Testis (tissue), 3 donors: ENCODE data around the gene HOXD10. TPM values are rescaled to one million over a fixed set of nuclear protein-coding genes. Genes with fewer than 3 reads are reported as not detected.

ENCODE experiments used
- DNase-seq: peaks from one replicate; pipeline ENCODE4 v3.0.0-alpha.2; 2019
- H3K27ac ChIP-seq, 2 donors: fragments of 200-600 bp; sonication (generic); one replicate each; pipeline ENCODE4 v1.5.1; 2019
- H3K27me3 ChIP-seq: fragments of 200-600 bp; sonication (generic); one replicate; pipeline ENCODE4 v1.5.1; 2019
- H3K36me3 ChIP-seq: fragments of 200-600 bp; sonication (generic); one replicate; pipeline ENCODE4 v1.5.1; 2017; ENCODE audit warnings: low read depth; ENCODE audit errors: missing control alignments
- H3K4me1 ChIP-seq: fragments of 200-600 bp; sonication (generic); one replicate; pipeline ENCODE4 v1.5.1; 2019
- H3K4me3 ChIP-seq, 2 donors: fragments of 200-600 bp; sonication (generic); one replicate each; pipeline ENCODE4 v1.5.1; 2017 to 2019
- H3K9me3 ChIP-seq: fragments of 200-600 bp; sonication (generic); one replicate; pipeline ENCODE4 v1.5.1; 2017
- POLR2A ChIP-seq: fragments of 450-650 bp; IDR thresholded peaks from one replicate; pipeline ENCODE4 v1.6.1; 2017; ENCODE audit warnings: antibody characterized with exemption, mild to moderate bottlenecking, moderate library complexity
- WGBS, 2 donors: methylation state at CpG; one replicate each; pipeline ENCODE4 v1.1.5; 2018; 5-methylcytosine and 5-hydroxymethylcytosine counted together
- intact Hi-C: fragments of 100-400 bp; cut with DNase I; formaldehyde crosslinking; loops from one replicate; pipeline ENCODE4 v1.15.1; 2023; ENCODE audit warnings: low total_unique reads
- polyA plus RNA-seq: library from polyadenylated mRNA; stranded (reverse); fragments of 350-450 nt; fragmentation: Illumina TruSeq; extraction: RNeasy Lipid Tissue Mini Kit (QIAGEN cat#74804); gene quantifications from one replicate; pipeline ENCODE4 v1.2.3, GENCODE V29; 2014; ENCODE audit warnings: low read depth, low replicate concordance; ENCODE audit not compliant: insufficient read depth
- total RNA-seq, 2 donors: library from RNA; depleted of rRNA; stranded (reverse); fragments of >200 nt; gene quantifications; one replicate each; pipeline ENCODE4 v1.2.3, GENCODE V29; 2016
- TF ChIP-seq, protein P1 (sequence below), 3 experiments: fragments of 450-650 bp in 2 of 3; fragments of 200-600 bp in 1 of 3; sonication (generic) in 1 of 3; IDR thresholded peaks; one replicate each; pipeline ENCODE4 v1.5.1; 2016 to 2019; ENCODE audit warnings: antibody characterized with exemption in 3 of 3, mild to moderate bottlenecking in 2 of 3, moderate library complexity in 1 of 3

HOXD10 gene
- total and polyA plus RNA-seq, 3 donors from 2014 or later: 0.92 to 3.3 (median 2.7) TPM

DNA sequence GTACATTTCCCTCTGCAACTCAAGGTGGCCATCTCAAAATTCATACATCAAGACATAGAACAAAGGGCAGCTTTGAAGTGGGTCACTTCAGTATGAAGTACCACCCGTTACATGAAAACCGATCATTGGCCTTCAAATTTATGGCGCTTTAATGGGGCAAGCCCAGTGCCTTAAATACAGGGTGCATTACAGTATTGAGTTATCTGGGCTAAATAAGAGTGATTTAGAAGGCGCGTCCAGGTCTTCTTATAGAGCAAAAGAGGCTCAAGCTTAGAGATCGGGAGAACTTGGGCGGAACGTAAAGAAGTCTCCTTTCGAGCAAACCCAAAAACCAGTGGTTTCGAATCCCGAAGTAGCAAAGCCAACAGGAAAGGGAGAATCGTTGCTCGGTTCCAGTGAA is 47.6 kb downstream of the HOXD10 start:
- DNase-seq: no peak
- no peak for TF ChIP-seq POLR2A
- TF ChIP-seq, protein P1, sequence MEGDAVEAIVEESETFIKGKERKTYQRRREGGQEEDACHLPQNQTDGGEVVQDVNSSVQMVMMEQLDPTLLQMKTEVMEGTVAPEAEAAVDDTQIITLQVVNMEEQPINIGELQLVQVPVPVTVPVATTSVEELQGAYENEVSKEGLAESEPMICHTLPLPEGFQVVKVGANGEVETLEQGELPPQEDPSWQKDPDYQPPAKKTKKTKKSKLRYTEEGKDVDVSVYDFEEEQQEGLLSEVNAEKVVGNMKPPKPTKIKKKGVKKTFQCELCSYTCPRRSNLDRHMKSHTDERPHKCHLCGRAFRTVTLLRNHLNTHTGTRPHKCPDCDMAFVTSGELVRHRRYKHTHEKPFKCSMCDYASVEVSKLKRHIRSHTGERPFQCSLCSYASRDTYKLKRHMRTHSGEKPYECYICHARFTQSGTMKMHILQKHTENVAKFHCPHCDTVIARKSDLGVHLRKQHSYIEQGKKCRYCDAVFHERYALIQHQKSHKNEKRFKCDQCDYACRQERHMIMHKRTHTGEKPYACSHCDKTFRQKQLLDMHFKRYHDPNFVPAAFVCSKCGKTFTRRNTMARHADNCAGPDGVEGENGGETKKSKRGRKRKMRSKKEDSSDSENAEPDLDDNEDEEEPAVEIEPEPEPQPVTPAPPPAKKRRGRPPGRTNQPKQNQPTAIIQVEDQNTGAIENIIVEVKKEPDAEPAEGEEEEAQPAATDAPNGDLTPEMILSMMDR (IDR thresholded peaks at IDR 0.05): no peak
- Histone ChIP-seq H3K36me3 (no peaks in the 10 kb centered on the region), H3K27ac (no peak overlapping the region), H3K4me3 (no peak overlapping the region), H3K4me1 (peaks cover 3% of the 10 kb centered on the region), H3K9me3 (no peaks in the 10 kb centered on the region), H3K27me3 (no peaks in the 10 kb centered on the region)
- intact Hi-C loops: no loop called here
- WGBS, 2 donors: 38 to 61% methylated on average over 13 of the region's 13 CpGs

DNA sequence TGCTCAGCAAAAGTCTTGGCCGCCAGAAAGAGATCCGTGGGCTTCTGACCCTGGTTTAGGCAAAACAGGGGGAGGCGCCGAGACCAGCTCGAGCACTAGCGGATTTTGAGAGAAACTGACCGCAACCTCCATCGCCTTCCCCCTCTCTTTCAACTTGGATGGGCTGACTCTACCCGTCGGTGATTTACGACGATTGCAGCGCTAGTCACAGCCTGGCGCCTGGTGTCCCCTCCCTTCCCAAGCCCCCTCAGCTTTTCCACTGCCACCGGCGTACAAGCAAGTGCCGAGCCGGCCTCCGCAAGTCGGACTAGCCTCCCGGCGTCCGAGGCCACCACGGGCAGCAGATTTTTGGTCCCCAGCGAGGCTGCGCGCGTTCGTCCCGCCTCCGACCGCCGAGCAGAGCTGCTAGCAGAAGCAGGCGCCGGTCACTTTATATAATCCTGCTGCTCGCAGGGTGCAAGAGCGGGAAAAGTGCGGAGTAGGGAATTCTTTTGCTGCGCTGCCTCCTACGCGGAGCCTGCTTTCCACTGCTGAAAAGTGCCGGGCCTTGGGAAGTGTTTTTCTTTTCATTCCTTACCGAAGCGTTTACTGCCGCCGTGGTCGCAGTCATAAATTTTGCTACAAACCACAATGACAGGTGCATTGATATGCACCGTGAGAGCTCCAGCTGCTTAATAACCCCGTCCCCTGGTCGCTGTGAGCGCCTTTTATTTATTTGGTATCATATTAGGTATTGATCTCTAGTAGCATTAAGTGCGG is 48.2 kb downstream of the HOXD10 start:
- no peak for DNase-seq
- Histone ChIP-seq H3K27me3 (no peaks in the 10 kb centered on the region), H3K27ac (no peak overlapping the region), H3K36me3 (no peaks in the 10 kb centered on the region), H3K4me3 (no peak overlapping the region), H3K9me3 (no peaks in the 10 kb centered on the region), H3K4me1 (peaks cover 6% of the 10 kb centered on the region)
- 51 to 54% methylated on average over 51 to 52 of the region's 52 CpGs for whole genome bisulfite sequencing, 2 donors
- TF ChIP-seq POLR2A: no peak
- TF ChIP-seq, protein P1 (IDR thresholded peaks at IDR 0.05): no peak
- intact Hi-C loops: no loop called here

DNA sequence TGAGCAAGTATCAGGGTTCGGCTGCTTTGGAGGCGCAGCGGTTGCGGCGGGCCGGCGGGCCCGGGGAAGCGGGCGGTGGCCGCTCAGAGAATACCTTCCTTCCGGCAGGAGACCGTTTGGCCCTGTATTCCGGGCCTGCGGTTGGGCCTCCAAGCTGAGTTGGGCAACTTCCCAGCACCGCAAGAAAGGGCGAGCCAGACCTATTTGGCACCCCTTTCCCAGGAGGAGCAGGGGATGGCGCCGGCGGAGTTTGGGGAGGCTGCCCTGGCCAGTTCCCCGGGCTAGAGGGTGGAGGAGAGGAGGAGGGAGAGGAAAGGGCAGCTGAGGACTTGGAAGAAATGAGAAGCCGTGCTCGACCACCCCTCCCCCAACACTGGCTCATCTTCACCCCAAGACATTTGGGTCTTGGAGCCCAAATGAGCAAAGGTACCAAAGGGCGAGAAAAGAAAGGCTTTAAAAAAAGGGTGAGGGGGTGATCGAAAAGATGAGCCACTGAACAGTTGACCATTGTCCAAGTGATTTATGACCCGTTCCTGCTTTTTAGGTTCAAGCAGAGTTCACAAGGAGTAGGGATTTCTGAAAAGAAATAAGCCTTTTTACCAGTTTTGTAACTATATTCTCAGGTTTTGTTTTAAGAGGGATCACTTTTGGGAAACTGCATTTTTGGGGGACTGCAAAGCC is 48.9 kb downstream of the HOXD10 start:
- H3K4me3 ChIP-seq: no peak overlapping the region
- H3K27ac ChIP-seq: no peak overlapping the region
- WGBS, 2 donors: 39 to 50% methylated on average over 8 to 26 of the region's 26 CpGs

DNA sequence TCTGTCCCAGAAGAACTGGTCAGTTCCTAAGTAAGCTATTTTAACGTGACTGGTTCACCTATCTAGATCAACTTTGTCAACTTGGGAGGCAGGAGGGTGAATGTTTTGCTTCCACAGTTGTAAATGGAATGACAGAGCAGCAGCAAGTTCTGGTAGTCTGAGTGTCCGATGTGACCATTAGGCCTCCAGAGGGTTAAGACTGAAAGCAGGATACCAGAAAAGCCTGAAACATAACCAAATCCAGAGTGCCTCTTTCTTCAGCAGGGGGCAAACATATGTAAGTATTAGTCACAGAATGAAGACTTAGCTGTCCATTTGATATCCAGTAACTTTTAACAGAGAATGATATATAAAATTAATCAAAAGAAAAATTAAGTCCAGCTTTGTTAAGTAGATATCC is 49.7 kb downstream of the HOXD10 start:
- intact Hi-C loops: no loop called here
- H3K27me3 ChIP-seq: no peaks in the 10 kb centered on the region
- DNase-seq: no peak
- no peaks in the 10 kb centered on the region for H3K9me3 ChIP-seq
- TF ChIP-seq, protein P1 (IDR thresholded peaks at IDR 0.05): no peak
- TF ChIP-seq POLR2A: no peak
- no peak overlapping the region for H3K4me3 ChIP-seq
- H3K27ac ChIP-seq: no peak overlapping the region
- WGBS, 2 donors: 62 to 74% methylated on average over 2 of the region's 2 CpGs
- peaks cover 19% of the 10 kb centered on the region for H3K4me1 ChIP-seq
- H3K36me3 ChIP-seq: no peaks in the 10 kb centered on the region

More for the DNA sequence above, 48.9 kb downstream of the HOXD10 start:
- DNase-seq: no peak
- Histone ChIP-seq H3K36me3 (no peaks in the 10 kb centered on the region), H3K27me3 (no peaks in the 10 kb centered on the region), H3K4me1 (peaks cover 13% of the 10 kb centered on the region), H3K9me3 (no peaks in the 10 kb centered on the region)
- intact Hi-C loops: no loop called here
- TF ChIP-seq, protein P1 (IDR thresholded peaks at IDR 0.05): no peak
- TF ChIP-seq POLR2A: no peak
